Esophagus squamous epithelium (tissue), 4 donors: ENCODE results near the gene CCNK.

Experiments
- CTCF ChIP-seq, 6 experiments: fragments of 450-650 bp in 4 of 6; fragments of 200-600 bp in 2 of 6; sonication (generic) in 2 of 6; IDR thresholded peaks; one replicate each; pipeline ENCODE4 v1.5.1; 2016 to 2019; ENCODE audit warnings: antibody characterized with exemption in 6 of 6, mild to moderate bottlenecking in 4 of 6, moderate library complexity in 4 of 6
- POLR2A ChIP-seq, 4 donors: fragments of 450-650 bp; IDR thresholded peaks; one replicate each; pipeline ENCODE4 v1.6.1; 2017; ENCODE audit warnings: antibody characterized with exemption in 4 of 4, mild to moderate bottlenecking in 4 of 4, moderate library complexity in 3 of 4

GRCh38 chr14:99476864-99477263 lies 4.3 kb upstream of the CCNK start:
- TF ChIP-seq CTCF (IDR thresholded peaks at IDR 0.05) (no peak), POLR2A (IDR thresholded peaks at IDR 0.05) (no peak)
